ENCODE measurements around the gene SMAD5.

Gene SMAD5

DNA sequence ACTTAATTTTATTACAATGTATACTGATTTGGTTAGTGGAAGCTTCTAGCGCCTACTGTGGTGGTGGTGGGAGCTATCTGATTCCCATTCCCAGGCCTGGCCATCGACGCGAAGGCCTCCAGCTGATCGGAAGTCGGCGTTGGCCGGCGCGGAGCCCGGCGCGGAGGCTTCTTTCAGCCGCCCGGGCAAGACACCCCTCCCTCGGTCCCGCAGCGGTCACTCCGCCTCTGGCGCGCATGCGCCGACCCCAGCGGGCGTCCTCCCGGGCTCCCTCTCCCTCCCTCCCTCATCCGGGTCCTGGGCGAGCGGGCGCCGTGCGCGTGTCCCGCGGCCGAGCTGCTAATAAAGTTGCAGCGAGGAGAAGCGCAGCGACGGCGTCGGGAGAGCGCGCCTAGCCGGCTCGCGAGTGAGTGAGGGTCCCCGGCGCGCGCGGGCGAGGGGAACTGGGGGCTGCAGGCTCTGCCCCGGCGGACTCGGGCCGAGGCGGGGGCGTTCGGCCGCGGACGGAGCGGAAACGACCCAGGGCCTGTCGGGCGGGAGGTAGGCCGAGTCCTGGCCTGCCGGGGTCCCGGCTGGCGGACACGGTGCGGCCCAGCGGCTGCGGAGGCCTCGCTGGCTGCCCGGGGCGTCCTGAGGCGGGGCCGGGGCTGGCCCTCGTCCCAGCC, at the start of gene SMAD5:
Gene SMAD5, plus strand, starts transcription at position 289 of the 665 bp plus-strand sequence. CDS start 20,916 bp downstream, outside the sequence.
- in situ Hi-C loops (cut with MboI; ENCODE audit: low sequenced_read_pairs), result no loop called here

DNA sequence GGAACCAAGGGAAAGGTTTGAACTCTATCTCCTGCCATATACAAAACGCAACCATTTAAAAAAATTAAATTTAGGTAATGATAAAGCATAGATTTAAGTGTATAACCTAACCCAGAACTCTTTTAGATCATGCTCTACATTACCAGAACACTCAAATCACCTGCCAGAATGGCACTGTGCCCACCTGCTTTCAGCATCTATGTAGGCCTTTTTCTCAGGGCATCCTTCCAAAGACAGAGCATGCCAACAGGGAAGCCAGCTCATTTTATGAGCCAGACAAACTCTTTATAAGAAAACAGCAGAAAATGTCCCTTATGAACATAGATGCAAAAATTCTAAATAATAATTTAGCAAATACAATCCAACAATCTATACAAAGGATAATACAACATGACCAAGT, 47.9 kb upstream of the SMAD5 start:
- in situ Hi-C loops (cut with MboI; ENCODE audit: low sequenced_read_pairs), result no loop called here

DNA sequence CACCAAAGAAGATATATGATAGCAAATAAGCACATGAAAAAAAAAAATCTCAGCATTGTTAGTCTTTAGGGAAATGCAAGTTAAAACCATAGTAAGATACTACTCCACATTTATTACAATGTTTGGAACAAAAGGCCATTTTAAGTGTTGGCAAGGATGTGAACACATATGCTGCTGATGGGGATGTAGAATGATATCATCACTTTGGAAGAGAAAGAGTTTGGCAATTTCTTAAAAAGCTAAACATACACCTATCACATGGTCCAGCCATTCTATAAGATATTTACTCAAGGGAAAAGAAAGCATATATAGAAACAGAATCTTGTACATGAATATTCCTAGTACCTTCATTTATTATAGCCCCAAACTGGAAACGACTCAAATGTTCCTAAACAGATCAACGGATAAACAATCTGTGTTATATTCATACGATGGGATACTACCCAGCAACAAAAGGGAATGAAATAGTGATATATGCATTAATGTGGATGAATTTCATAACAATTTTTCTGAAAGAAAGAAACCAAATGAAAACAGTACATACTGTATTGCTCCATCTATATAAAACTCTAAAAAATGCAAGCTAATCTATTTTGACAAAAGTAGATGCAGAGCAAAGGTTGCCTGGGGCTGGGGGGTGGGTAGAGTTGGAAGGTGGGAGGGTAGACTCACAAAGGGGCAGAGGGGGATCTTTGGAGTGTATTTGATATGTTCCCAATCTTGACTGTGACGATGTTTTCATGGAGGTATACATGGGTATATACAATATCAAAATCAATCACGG, 45.7 kb upstream of the SMAD5 start:
- in situ Hi-C loops (cut with MboI; ENCODE audit: low sequenced_read_pairs), result no loop called here

DNA sequence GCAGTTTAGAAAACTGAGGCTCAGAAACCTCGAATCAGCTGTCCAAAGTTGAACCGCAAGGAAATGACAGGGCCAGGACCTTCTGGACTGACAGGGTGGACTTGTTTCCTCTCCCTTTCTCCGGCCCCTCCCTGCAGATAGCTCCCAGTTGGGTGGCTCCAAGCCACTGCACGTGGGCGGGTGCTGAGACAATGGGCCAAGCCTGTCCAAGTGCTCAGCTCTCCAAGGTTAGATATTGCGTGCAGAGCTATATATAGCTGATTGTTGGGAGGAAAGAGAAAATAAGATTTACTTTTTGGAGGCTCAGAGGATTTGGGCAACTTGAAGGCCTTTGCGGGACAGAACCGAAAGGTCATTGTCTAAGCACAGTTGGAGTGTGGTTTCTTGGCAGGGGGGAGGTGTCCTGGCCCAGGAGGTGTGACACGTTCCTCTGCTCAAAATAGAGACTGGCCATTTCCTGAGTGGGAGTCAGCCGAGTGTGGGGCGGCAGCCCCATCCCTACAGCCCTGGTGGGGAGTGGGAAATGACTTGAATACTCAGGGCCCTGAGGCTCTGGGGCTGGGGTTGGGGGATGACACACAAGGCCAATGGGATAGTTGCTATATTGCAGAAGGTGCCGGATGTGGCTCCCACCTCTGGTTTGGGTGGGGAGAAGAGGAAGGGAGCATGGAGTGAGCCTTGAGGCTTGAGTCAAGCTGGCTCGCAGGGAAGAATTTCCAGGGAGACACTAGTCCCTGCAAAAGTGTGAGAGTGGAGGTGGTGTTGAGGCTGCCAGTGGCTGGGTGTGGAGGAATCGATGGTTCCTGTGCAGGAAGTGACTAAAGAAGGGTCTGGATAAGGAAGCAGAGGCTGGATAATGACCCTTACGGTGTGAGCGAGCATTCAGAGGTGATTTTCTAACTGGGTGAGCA, 44.4 kb upstream of the SMAD5 start:
- in situ Hi-C loops (cut with MboI; ENCODE audit: low sequenced_read_pairs), result no loop called here

DNA sequence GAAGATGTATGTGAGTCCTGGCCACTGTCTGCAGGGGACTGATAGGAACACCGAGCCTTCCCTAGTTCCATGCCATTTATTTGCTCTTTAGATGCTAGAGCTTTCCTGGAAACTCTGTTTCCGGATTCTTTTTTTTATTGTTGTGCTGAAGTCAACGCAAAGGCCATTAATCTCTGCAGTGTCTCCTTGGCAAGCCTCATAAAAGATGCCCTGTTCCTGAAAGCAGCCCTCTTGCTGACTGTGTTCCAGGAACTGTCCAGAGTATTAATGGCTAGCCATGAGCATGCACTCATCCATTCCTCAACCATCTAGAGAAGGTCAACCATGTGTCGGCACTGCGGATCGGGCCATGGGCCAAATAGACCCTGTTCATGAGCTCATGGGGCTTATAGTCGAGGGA, 42.9 kb upstream of the SMAD5 start:
- in situ Hi-C loops (cut with MboI; ENCODE audit: low sequenced_read_pairs), result no loop called here

DNA sequence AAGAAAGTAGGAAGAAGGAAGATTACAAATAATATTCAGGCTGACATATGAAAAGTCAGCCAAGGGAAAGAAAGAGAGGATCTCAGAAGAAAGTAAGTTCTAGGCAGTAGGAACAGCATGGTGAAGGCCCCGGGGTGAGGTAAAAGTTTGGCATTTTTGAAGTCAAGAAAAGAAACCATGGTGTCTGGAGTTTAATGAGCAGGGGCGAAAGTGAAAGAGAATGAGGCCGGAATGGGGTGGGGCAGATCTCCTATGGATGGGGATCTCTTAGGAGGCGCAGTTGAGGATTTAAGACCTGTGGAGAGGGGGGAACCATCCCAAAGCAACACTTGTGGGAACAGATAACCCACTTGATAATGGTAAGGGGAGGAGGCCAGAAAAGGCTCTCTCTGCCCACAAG, 42.3 kb upstream of the SMAD5 start:
- in situ Hi-C loops (cut with MboI; ENCODE audit: low sequenced_read_pairs), result no loop called here

DNA sequence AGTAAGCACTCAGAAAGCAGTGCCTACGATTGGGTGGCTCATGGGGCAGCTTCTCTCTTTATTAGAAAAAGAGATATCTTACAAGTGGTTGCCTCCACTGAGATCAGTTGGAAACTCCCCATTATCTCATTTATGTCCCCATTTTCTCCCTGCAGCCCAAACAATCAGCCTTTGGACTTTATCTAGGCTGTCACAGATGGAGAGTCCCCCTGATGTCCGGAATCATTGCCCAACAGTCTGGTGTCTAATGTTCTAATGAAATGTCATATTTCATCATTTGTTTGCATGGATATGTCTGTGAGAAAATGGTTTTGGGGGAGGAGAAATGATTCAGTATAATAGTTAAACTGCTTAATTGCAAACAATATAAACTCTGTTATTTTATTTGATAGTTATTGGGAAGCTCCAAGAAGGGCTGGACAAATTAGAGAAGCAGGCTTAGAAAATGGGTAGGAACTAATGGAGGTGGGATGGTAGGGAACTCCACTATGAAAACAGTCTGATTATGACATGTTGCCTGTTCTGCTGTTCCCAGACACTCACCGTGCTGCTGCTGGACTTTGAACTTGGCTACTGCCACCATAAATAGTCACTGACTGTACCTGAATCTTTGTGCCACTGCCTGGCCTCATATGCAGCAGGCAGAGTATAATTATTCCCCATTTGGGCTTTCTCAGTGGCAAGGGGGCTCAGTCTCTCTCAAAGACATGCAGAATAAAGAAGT, 38.3 kb upstream of the SMAD5 start:
- in situ Hi-C loops (cut with MboI; ENCODE audit: low sequenced_read_pairs), result no loop called here

DNA sequence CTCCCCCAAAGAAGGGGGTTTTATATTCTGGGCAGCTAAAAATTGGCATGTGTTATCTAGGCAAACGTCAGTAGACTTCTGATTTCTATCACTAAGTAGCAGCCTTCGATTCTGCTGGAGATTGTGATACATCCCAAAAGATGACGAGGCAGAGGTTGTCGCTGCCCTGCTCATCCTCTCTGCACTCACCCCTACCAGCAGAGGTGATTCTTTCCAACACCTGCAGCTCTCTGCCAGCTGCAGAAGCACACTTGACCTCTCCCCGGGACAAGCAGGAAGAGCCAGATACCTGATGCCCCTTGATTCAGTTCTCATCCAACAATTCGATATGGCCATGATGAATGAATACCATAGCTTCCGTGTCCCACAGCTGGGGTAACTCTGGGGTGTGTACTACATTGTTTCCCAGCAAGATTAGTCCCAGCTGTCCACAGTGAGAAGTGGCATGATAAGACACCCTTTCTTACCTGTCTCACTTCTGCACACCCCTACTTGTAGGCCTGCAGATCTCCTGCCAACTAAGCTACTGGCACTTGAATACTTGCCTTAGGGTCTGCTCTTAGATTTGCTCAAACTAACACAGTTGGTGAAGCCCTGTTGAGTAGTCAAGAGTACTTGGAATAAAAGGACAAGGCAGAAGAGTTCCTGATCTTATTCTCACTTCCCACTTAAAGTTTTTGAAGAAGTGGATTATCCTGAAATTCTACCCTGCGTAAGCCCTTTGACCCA, 37.6 kb upstream of the SMAD5 start:
- in situ Hi-C loops (cut with MboI; ENCODE audit: low sequenced_read_pairs), result no loop called here

DNA sequence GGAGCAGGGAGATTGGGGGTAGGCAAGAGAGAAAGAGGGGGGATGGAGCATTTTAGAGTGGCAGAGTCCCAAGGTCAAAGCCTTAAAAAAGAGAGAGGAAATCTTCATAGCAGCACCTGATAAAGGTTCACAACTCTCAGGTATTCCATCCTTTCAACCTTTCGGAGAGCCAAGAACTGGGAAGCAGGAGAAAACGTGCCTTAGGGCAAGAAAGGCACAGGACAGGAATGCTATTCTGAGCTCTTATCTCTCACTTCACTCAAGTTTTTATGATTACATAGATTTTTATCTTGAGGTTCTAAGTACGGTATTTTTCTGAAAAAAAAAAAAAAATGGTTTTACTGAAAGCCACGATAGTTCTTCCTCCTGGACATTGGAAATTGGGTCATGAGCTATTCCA, 34.5 kb upstream of the SMAD5 start:
- in situ Hi-C loops (cut with MboI; ENCODE audit: low sequenced_read_pairs), result no loop called here

DNA sequence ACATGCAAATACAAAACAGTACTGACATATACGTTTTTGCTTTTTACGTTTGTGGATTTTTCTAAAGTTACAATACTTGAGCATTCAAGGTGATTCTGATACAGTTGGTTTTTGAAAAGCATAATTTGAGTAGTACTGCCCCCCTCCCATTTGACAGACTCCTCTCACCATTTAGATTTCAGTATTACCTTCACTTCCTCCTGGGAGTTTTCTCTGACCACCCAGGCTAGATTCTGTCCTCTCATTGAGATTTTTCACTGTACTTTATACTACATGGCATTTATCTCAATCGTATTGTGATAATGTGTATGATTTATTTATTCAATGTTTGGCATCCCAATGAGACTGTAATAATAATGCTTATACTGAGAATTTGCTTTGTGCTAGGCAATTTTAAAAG, 32.8 kb upstream of the SMAD5 start:
- in situ Hi-C loops (cut with MboI; ENCODE audit: low sequenced_read_pairs), result no loop called here

DNA sequence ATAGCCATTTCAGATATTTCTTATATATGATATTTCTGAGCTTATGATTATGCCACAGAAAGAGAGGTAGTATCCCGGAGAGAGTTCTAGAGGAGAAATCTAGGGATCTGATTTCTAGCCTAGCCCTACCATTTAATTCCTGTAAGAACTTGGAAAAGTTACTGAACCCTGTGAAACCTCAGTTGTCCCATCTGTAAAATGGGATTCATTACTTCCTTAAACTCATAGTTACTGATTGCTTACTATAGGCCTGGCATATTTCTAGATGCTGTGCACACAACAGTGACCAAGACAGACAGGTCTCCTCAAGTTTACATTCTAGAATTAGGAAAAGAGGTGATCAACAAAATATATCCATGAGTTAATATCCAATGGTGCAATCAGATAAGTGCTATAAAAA, 30.8 kb upstream of the SMAD5 start:
- in situ Hi-C loops (cut with MboI; ENCODE audit: low sequenced_read_pairs), result no loop called here

DNA sequence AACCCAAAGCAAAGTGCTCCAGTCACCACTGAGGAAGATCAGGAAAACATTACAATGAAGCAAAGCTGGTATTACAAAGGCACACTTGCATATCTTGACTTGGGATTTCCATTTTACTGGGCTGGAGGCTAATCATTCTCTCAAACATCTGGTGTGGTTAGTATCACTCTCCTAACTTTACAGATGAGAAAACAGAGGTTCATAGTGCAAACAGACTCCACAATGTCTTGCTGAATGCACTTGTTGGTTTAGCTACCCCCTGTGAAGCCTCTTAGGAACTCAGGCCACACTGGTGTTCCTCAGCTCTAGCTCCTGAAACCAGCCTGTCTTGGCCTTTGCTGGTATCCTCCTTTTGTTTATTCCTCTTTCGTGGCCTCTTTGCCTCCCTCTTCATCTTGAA, 29.5 kb upstream of the SMAD5 start:
- in situ Hi-C loops (cut with MboI; ENCODE audit: low sequenced_read_pairs), result no loop called here

DNA sequence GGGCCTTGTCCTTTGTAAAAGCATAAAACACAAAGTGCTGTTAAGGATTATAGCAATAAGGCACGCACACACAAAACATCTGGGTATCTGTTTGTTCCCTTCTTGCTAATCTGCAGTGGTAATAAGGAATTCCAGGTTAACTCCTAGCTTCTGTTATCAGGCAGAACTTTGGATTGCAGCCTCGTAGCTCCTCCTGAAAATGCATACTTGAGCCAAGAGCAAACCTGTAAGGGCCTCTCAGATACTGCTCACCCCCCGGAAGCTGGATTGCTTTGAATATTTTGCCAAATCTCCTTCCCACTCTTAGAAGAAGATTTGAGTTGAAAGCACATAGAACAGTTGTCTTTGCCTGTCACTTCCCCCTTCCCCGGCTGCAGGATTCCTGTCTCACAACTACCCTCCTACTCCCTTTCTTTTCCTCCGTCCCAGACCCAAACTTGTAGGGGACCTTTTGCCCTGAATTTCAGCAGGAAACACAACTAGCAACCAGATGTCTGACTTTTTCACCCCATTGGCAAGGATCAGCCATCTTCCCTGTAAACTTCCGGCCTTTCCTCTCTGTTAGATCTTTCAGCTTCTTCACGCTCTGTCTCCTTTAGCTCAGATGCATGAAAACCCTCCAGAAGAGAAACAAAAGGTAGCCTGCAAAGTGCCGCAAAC, 28.2 kb upstream of the SMAD5 start:
- in situ Hi-C loops (cut with MboI; ENCODE audit: low sequenced_read_pairs), result no loop called here

DNA sequence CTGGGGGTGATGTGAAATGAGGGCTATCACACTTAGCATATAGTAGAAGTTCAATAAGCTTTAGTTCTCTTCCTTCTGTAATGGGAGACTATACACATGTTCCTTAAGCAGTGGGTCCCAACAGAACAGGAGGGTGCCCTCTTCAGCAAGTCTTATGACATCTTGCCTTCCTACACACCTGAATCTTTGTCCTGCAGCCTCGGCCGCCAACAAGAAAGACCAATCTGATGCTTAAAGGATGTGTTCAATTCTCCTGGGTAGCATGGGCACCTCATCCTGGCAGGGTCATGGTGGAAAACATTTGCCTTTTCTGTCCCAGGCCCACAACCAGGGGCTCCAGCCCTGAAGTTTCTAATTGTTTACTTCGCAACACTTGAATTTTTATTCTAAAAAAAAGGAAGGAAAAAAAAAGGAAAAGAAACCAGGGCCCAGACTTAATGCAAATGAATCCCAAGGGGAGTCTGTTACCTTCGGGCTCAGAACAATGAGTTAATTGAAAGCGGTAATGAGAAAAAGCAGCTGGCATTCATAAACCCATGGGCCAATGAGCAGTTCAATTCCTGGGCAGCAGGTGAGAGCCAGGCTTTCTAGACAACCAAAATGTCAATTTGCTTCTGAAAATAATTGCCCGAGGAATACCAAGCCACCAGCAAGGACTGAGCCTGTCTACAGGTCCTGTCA, 26.2 kb upstream of the SMAD5 start:
- in situ Hi-C loops (cut with MboI; ENCODE audit: low sequenced_read_pairs), result no loop called here

DNA sequence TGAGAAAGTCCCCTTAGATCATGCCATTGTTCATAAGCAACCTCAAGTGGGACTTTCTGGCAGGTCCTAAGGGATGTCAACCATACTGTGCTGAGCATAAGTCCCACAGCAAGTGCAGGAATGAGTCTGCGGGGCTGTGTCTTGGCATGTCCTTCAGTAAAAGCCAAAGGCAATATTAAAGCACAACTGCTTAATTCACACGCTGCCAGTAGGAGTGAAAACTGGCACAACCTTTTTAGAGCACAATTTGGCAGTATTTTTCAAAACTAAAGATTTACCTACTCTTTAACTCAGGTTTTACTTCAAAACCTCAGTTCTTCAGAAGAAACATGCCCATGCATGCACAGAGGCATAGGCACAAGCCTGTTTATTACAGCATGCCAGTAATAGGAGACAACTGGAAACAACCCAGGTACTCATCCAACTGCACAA, 24.4 kb upstream of the SMAD5 start:
- in situ Hi-C loops (cut with MboI; ENCODE audit: low sequenced_read_pairs), result no loop called here

DNA sequence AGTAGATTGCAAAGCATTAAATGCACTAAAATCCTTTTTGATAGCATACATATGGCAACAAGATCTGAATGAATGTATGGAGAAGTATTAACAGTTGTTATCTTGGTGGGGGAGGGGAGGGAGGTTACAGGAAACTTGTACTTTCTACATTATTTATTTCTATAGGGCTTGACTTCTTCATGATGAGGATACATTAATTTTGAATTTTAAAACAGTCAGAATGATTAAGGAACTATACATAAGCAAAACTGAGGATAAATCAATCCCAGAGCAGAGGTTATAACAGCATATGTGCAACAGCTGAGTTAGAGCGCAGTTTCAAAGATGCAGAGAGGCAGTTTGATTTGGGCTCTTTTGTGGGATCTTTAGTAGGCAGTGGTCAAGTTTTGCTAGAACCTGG, 23.9 kb upstream of the SMAD5 start:
- in situ Hi-C loops (cut with MboI; ENCODE audit: low sequenced_read_pairs), result no loop called here

DNA sequence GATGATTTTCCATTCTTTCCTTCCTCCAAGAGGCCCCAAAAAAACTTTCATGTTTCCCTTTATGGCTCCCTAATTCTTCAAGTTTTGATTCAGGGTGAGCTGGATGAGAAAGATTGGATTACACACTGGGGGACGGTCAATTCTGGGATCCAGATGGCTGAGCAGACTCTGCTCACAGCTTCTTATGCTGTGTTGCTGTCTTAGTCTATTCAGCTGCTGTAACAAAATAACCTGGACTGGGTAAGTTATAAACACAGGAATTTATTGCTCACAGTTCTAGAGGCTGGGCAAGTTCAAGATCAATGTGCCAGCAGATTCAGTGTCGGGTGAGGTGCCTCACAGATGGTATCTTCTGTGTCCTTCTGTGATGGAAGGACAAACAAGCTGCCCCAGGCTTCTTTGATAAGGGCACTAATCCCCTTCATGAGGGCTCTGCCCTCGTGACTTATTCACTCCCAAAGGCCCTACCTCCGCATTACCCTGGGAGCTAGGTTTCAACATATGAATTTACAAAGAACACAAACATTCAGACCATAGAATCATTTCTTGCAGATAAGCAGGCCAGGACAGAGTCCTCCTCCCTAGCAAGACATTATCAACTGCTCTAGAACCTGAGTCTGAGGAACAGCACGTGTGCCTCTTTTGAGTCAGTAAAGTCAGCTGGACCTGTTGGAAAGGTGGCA, 23.1 kb upstream of the SMAD5 start:
- in situ Hi-C loops (cut with MboI; ENCODE audit: low sequenced_read_pairs), result no loop called here

DNA sequence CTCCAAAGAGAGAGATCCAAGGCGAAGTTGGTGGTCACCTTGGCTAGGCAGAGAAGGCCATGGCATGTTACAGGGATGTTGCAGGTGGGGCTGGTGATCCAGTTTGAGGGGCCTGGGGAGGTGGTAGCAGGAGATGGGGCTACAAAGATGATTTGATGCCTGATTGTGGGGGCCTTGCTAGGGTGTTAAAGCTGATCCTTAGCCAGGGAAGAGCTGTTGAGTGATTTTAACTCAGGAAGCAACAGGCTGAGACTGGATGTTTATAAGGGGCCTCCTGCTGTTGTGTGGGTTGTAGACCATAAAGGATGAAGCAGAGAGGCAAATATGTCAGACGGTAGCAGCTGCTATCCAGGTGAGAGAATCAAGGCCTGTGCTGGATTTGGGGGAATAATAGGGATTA, 19.0 kb upstream of the SMAD5 start:
- in situ Hi-C loops (cut with MboI; ENCODE audit: low sequenced_read_pairs), result no loop called here
